Mesodermal cell (in vitro differentiated cells): ENCODE data around the gene RUNX2.

Experiments
- H3K27ac ChIP-seq: 2 replicates; pipeline ENCODE4 v1.7.0; 2013; ENCODE audit warnings: mild to moderate bottlenecking, low read depth, low read length, moderate library complexity; ENCODE audit not compliant: severe bottlenecking
- H3K36me3 ChIP-seq: 2 replicates; pipeline ENCODE4 v1.7.1; 2013; ENCODE audit warnings: mild to moderate bottlenecking, low read length, moderate library complexity; ENCODE audit not compliant: control insufficient read depth, insufficient read depth
- H3K4me1 ChIP-seq: one replicate; pipeline ENCODE4 v1.7.1; 2013; ENCODE audit warnings: mild to moderate bottlenecking, low read length; ENCODE audit not compliant: insufficient read depth, control insufficient read depth, poor library complexity, severe bottlenecking
- H3K4me3 ChIP-seq: 2 replicates; pipeline ENCODE4 v1.7.0; 2013; ENCODE audit warnings: low read length, control low read depth, mild to moderate bottlenecking; ENCODE audit not compliant: insufficient read depth, poor library complexity, severe bottlenecking; ENCODE audit errors: extremely low read depth
- H3K9me3 ChIP-seq: 2 replicates; pipeline ENCODE4 v1.7.1; 2013; ENCODE audit warnings: mild to moderate bottlenecking, low read length, moderate library complexity; ENCODE audit not compliant: control insufficient read depth
- WGBS, 2 experiments: methylation state at CpG; one replicate each; pipeline ENCODE4 v1.1.5; 2013; ENCODE audit warnings: missing lambda C conversion rate in 2 of 2; ENCODE audit not compliant: insufficient coverage in 2 of 2; 5-methylcytosine and 5-hydroxymethylcytosine counted together

Gene RUNX2

GRCh38 chr6:45377554-45378333, 49.6 kb downstream of the RUNX2 start, which contains the start of gene SUPT3H:
TSS of gene SUPT3H (minus strand) at chr6:45377934.
- WGBS, 2 experiments = 0 to 1% methylated on average over 16 to 56 of the region's 75 CpGs
- Histone ChIP-seq H3K9me3 (no peaks in the 10 kb centered on the region), H3K4me3 (peak within 1 kb of the TSS; percentile 86), H3K4me1 (peaks cover 10% of the 10 kb centered on the region), H3K27ac (peak within 1 kb of the TSS; percentile 99), H3K36me3 (no peaks in the 10 kb centered on the region)

DNA sequence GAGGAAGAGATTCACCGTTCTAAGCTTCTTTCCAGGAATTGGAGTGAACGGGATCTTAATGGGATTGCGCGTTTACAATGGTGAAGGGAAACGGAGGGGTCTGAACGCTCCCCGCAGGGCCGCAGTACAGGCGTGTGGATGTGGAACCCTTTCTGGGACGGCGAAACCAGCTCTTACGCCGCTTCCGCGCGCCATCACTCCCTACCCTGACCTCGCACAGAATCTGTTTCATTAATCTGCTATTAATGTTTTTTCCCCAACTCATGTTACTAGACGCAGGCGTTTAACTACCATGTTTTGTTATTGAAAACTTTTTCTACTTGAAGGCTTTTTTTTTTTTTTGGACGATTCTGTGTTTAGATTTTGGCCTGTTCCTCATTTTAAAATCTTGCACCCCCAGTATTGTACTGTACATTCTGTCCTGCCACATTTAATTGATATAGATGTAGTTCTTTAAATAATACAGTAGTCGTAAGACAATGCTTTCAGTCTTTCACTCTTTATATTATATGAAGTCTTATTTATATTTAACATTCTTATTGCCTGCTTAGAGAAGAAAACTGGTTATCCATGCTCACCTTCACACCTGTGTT, 50.3 kb downstream of the RUNX2 start:
- Histone ChIP-seq H3K4me3 (peak overlapping the region; percentile 86), H3K36me3 (no peaks in the 10 kb centered on the region), H3K27ac (peak overlapping the region; percentile 99), H3K4me1 (peaks cover 10% of the 10 kb centered on the region), H3K9me3 (no peaks in the 10 kb centered on the region)
- 3 to 11% methylated on average over 6 to 13 of the region's 21 CpGs for WGBS, 2 experiments

DNA sequence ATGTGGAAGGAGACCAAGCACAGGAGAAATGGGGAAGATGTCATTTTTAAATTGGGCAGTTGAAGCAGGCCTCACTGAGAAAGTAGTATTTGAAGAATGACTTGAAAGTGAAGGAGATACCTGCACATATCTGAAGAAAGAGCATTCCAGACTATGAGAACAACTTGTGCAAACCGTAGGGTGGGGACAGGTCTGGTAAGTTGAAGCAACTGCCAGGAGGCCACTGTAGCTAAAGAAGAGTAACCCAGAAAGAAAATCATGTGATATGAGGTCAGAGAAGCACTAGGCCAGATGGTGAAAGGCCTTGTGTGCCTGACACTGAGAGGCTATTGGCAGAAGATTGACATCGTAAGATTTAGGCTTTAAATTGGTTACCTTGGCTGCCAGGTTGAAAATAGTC, 54.3 kb downstream of the RUNX2 start:
- Histone ChIP-seq H3K9me3 (no peaks in the 10 kb centered on the region), H3K36me3 (no peaks in the 10 kb centered on the region), H3K4me3 (no peak overlapping the region), H3K27ac (no peak overlapping the region), H3K4me1 (peaks cover 15% of the 10 kb centered on the region)
- 86 to 87% methylated on average over 2 of the region's 2 CpGs for WGBS, 2 experiments

GRCh38 chr6:45386501-45386900, 58.4 kb downstream of the RUNX2 start:
- Histone ChIP-seq H3K9me3 (no peaks in the 10 kb centered on the region), H3K36me3 (no peaks in the 10 kb centered on the region), H3K4me1 (peaks cover 11% of the 10 kb centered on the region), H3K4me3 (no peak overlapping the region), H3K27ac (no peak overlapping the region)
- WGBS, 2 experiments = 88 to 94% methylated on average over 3 of the region's 3 CpGs

DNA sequence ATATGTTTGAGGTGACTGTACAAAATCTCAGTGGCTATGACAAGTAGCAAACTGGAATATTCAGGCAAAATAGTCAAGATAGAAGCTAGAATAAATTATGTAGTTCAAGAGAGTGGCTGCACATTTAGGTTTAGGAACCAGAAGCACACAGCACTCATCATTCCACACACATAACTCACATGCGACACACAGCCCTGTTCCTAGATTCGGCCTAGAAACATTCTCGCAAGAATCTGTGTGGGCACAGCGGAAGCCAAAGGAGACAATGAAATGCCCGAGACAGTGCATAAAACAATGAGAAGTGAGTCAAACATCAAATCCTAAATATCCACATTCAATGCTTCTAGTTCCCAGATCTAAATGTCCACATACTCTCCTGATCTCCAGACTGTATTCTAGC, 59.1 kb downstream of the RUNX2 start:
- Histone ChIP-seq H3K9me3 (no peaks in the 10 kb centered on the region), H3K4me1 (peaks cover 11% of the 10 kb centered on the region), H3K27ac (no peak overlapping the region), H3K4me3 (no peak overlapping the region), H3K36me3 (no peaks in the 10 kb centered on the region)
- 90 to 93% methylated on average over 3 to 4 of the region's 5 CpGs for WGBS, 2 experiments

GRCh38 chr6:45388328-45388727, 60.2 kb downstream of the RUNX2 start:
- no peak overlapping the region for H3K4me3 ChIP-seq

GRCh38 chr6:45394586-45395095, 66.5 kb downstream of the RUNX2 start:
- Histone ChIP-seq H3K9me3 (no peaks in the 10 kb centered on the region), H3K4me1 (peaks cover 5% of the 10 kb centered on the region), H3K4me3 (no peak overlapping the region), H3K36me3 (no peaks in the 10 kb centered on the region), H3K27ac (no peak overlapping the region)
- WGBS, 2 experiments = 92 to 100% methylated on average over 2 of the region's 4 CpGs

More at GRCh38 chr6:45388328-45388727, 60.2 kb downstream of the RUNX2 start:
- WGBS, 2 experiments = 42 to 100% methylated on average over 1 to 2 of the region's 3 CpGs
- Histone ChIP-seq H3K27ac (no peak overlapping the region), H3K36me3 (no peaks in the 10 kb centered on the region), H3K4me1 (peaks cover 11% of the 10 kb centered on the region), H3K9me3 (no peaks in the 10 kb centered on the region)

- peaks cover 5% of the 10 kb centered on the region for H3K4me1 ChIP-seq
- H3K9me3 ChIP-seq = no peaks in the 10 kb centered on the region
- H3K27ac ChIP-seq = no peak overlapping the region
- WGBS, 2 experiments = 79% methylated on average over 2 of the region's 2 CpGs; no CpG with 5 or more reads in 1 of the 2 experiments
- no peak overlapping the region for H3K4me3 ChIP-seq
- no peaks in the 10 kb centered on the region for H3K36me3 ChIP-seq
These were observed 70.1 kb downstream of the RUNX2 start for GRCh38 chr6:45398075-45398813.

DNA sequence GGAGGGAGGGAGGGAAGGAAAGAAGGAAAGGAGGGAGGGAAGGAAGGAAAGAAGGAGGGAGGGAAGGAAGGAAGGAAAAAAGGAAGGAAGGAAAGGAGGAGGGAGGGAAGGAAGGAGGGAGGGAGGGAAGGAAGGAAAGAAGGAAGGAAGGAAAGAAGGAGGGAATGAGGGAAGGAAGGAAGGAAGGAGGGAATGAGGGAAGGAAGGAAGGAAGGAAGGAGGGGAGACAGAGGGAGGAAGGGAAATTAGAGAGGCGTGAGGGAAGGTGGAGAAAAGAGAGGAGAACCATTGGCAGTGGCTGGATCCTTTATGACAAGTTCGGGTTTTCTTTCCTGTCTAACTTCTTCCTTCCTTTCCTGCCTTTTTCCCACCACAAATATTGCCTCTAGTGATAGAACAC, 71.9 kb downstream of the RUNX2 start:
- 67% methylated on average over 1 of the region's 2 CpGs; no CpG with 5 or more reads in 1 of the 2 experiments for WGBS, 2 experiments
- Histone ChIP-seq H3K4me1 (no peaks in the 10 kb centered on the region), H3K9me3 (no peaks in the 10 kb centered on the region), H3K36me3 (no peaks in the 10 kb centered on the region), H3K27ac (no peak overlapping the region), H3K4me3 (no peak overlapping the region)

GRCh38 chr6:45411959-45412358, 83.8 kb downstream of the RUNX2 start:
- no peaks in the 10 kb centered on the region for H3K9me3 ChIP-seq
- H3K27ac ChIP-seq = no peak overlapping the region
- peaks cover 5% of the 10 kb centered on the region for H3K4me1 ChIP-seq
- 100% methylated on average over 1 of the region's 5 CpGs; no CpG with 5 or more reads in 1 of the 2 experiments for WGBS, 2 experiments
- H3K4me3 ChIP-seq = no peak overlapping the region
- no peaks in the 10 kb centered on the region for H3K36me3 ChIP-seq
